Measurements from ENCODE around the gene NEURL1. TPM values are rescaled to one million over a fixed set of nuclear protein-coding genes. Genes with fewer than 3 reads are reported as not detected.

Gene NEURL1
- total RNA-seq, 3 donors from 2014 or later (not counting 1 experiment from before 2014, with no cell fraction given): 0.95 to 8.5 (median 1.5) TPM

GRCh38 chr10:103510791-103511752, 17.6 kb downstream of the NEURL1 start:
- Histone ChIP-seq H3K4me3 (ENCODE audit: low read length) (no peak overlapping the region), H3K4me1 (ENCODE audit: control insufficient read depth, insufficient read depth, low read length) (no peaks in the 10 kb centered on the region), H3K36me3 (ENCODE audit: control insufficient read depth, insufficient read depth, low read length) (no peaks in the 10 kb centered on the region), H3K9me3 (ENCODE audit: control insufficient read depth, insufficient read depth, low read length) (no peaks in the 10 kb centered on the region), H3K27ac (ENCODE audit: low read length) (no peak overlapping the region), H3K27me3 (ENCODE audit: control insufficient read depth, insufficient read depth, low read length) (peaks cover 4% of the 10 kb centered on the region)
- no peak overlapping the region for H3K27ac Mint-ChIP-seq
- ATAC-seq (no peak), DNase-seq (no peak)
- no peaks in the 10 kb centered on the region for H3K36me3 Mint-ChIP-seq
- peaks cover 0 to 7% of the 10 kb centered on the region in 2 donors for H3K27me3 Mint-ChIP-seq (ENCODE audit: low read depth in 2 of 2)
- TF ChIP-seq CTCF (IDR thresholded peaks at IDR 0.05): no peak
- H3K9me3 Mint-ChIP-seq: no peaks in the 10 kb centered on the region
- no peak overlapping the region for H3K4me3 Mint-ChIP-seq
- intact Hi-C loops (cut with micrococcal nuclease): no loop called here
- 94% methylated on average over 10 of the region's 10 CpGs for WGBS (ENCODE audit: insufficient coverage)
- H3K4me1 Mint-ChIP-seq: peaks cover 5% of the 10 kb centered on the region in 2 donors

GRCh38 chr10:103512166-103512565, 18.7 kb downstream of the NEURL1 start:
- no peaks in the 10 kb centered on the region for H3K4me1 ChIP-seq (ENCODE audit: control insufficient read depth, insufficient read depth, low read length)
- no peak for ATAC-seq
- intact Hi-C loops (cut with micrococcal nuclease): no loop called here
- peaks cover 0 to 3% of the 10 kb centered on the region in 2 donors for H3K27me3 Mint-ChIP-seq (ENCODE audit: low read depth in 2 of 2)
- no peak overlapping the region for H3K27ac ChIP-seq (ENCODE audit: low read length)
- H3K9me3 Mint-ChIP-seq: no peaks in the 10 kb centered on the region
- no peaks in the 10 kb centered on the region for H3K36me3 ChIP-seq (ENCODE audit: control insufficient read depth, insufficient read depth, low read length)
- DNase-seq: no peak
- H3K4me3 Mint-ChIP-seq: no peak overlapping the region
- TF ChIP-seq CTCF (IDR thresholded peaks at IDR 0.05): no peak
- peaks cover 5% of the 10 kb centered on the region in 2 donors for H3K4me1 Mint-ChIP-seq
- H3K36me3 Mint-ChIP-seq: no peaks in the 10 kb centered on the region
- H3K27ac Mint-ChIP-seq: no peak overlapping the region
- H3K4me3 ChIP-seq (ENCODE audit: low read length): no peak overlapping the region
- H3K27me3 ChIP-seq (ENCODE audit: control insufficient read depth, insufficient read depth, low read length): no peaks in the 10 kb centered on the region
- no peaks in the 10 kb centered on the region for H3K9me3 ChIP-seq (ENCODE audit: control insufficient read depth, insufficient read depth, low read length)

GRCh38 chr10:103512591-103513379, 19.3 kb downstream of the NEURL1 start:
- H3K27me3 Mint-ChIP-seq (ENCODE audit: low read depth in 2 of 2): peaks cover 0 to 1% of the 10 kb centered on the region in 2 donors
- TF ChIP-seq CTCF (IDR thresholded peaks at IDR 0.05): no peak
- H3K4me3 Mint-ChIP-seq: no peak overlapping the region
- H3K4me3 ChIP-seq (ENCODE audit: low read length): no peak overlapping the region
- intact Hi-C loops (cut with micrococcal nuclease): no loop called here
- H3K4me1 Mint-ChIP-seq: peaks cover 5% of the 10 kb centered on the region in 2 donors
- H3K4me1 ChIP-seq (ENCODE audit: control insufficient read depth, insufficient read depth, low read length): no peaks in the 10 kb centered on the region
- H3K27ac ChIP-seq (ENCODE audit: low read length): no peak overlapping the region
- H3K27me3 ChIP-seq (ENCODE audit: control insufficient read depth, insufficient read depth, low read length): no peaks in the 10 kb centered on the region
- WGBS (ENCODE audit: insufficient coverage): 82% methylated on average over 13 of the region's 13 CpGs
- no peaks in the 10 kb centered on the region for H3K9me3 Mint-ChIP-seq
- ATAC-seq: no peak
- DNase-seq: no peak
- H3K27ac Mint-ChIP-seq: no peak overlapping the region
- H3K9me3 ChIP-seq (ENCODE audit: control insufficient read depth, insufficient read depth, low read length): no peaks in the 10 kb centered on the region
- H3K36me3 Mint-ChIP-seq: no peaks in the 10 kb centered on the region
- H3K36me3 ChIP-seq (ENCODE audit: control insufficient read depth, insufficient read depth, low read length): no peaks in the 10 kb centered on the region

Measured in natural killer cell (primary cell).